GM13977 (cell line): Measurements from ENCODE around the gene DLX3.

Experiments
- DNase-seq: peaks from one replicate; pipeline ENCODE4 v3.0.0; 2012; ENCODE audit warnings: low spot score
- in situ Hi-C: fragments of 300-500 bp; cut with MboI; formaldehyde crosslinking; loops from one replicate; pipeline ENCODE4 v1.12.0; 2022; ENCODE audit warnings: low sequenced_read_pairs, low pct_unique_long_range_greater_than_20kb, mixed read lengths, inconsistent platforms; ENCODE audit not compliant: unreplicated experiment
- TF ChIP-seq, protein P1 (sequence below): IDR thresholded peaks from 2 replicates; pipeline ENCODE4 v1.5.1; 2012; ENCODE audit warnings: mild to moderate bottlenecking, control low read depth; ENCODE audit not compliant: insufficient read depth; ENCODE audit errors: extremely low read depth, missing control alignments

DLX3 gene

DNA sequence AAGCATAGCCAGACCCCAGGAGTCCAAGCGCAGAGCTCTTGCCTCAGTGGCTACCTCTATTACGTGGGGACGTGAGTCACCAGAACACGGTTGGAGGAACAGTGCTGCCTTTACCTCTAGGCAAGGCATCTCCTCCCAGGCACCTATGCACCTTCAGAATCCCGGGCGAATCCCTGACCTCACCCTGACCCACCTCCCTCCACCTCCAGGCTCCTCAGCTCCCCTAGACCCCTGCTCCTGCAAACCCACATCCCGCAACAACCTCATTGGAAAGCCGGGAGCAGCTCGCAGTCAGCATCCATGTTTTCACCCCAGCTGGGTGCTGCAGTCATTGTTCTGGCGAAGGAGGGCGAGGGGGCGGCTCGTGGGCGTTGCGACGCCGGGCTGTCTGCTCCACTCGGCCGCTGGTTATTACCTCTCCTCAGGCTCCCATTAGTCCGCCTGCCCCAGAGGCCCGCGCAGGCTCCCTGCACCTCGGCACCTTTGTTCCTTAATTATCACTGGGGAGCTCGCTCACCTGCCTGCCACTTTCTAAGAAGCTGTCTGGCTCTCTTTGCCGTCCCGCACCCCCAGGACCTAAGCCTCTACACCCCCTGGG lies 50.7 kb downstream of the DLX3 start:
- in situ Hi-C loops: no loop called here
- TF ChIP-seq, protein P1, sequence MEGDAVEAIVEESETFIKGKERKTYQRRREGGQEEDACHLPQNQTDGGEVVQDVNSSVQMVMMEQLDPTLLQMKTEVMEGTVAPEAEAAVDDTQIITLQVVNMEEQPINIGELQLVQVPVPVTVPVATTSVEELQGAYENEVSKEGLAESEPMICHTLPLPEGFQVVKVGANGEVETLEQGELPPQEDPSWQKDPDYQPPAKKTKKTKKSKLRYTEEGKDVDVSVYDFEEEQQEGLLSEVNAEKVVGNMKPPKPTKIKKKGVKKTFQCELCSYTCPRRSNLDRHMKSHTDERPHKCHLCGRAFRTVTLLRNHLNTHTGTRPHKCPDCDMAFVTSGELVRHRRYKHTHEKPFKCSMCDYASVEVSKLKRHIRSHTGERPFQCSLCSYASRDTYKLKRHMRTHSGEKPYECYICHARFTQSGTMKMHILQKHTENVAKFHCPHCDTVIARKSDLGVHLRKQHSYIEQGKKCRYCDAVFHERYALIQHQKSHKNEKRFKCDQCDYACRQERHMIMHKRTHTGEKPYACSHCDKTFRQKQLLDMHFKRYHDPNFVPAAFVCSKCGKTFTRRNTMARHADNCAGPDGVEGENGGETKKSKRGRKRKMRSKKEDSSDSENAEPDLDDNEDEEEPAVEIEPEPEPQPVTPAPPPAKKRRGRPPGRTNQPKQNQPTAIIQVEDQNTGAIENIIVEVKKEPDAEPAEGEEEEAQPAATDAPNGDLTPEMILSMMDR: no peak
- no peak for DNase-seq

DNA sequence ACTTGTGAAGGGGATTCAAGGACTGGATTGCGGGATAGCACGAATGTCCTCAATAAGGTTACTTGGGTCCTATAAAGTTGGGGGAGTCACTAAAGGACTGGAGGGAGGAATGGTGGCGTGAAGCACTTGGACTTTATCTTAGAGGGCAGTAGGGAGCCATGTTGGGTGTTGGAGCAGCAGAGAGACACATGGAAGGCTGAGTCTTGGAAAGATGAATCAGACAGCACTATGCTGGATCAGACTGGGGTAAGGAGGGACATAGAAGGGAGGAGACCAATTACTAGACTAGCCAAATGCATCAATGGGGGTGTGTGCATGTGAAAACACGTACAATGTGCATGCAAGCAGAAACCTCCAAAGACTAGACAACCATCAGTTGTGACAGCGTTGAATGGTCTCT lies 52.1 kb downstream of the DLX3 start:
- no peak for DNase-seq
- TF ChIP-seq, protein P1: no peak
- in situ Hi-C loops: no loop called here

DNA sequence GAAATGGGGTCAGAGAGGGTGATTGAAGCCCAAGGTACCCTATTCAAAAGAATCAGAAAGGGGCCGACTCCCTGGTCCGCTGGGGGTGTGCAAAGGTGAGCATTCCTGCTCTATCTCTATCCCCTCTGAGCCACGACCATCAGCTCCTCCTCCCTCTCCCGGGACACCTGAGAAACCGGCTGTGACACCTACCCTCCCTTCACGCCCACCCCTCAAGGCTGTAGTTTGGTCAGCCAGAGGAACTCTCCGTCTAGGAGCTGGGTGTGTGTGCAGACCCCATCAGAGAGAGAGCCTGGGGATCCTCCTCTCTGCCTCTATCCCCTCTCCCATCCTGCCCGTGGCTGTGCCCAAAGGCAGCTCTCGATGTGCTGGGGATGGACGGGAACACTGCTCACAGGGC lies 53.6 kb downstream of the DLX3 start:
- in situ Hi-C loops: no loop called here
- TF ChIP-seq, protein P1: no peak
- DNase-seq: no peak
